GM23338 (cell line): ENCODE results near the gene ATG9A. TPM values are rescaled to one million over a fixed set of nuclear protein-coding genes. Genes with fewer than 3 reads are reported as not detected.

Experiments
- CREB1 ChIP-seq: fragments of 250-450 bp; sonication (Bioruptor Pico); IDR thresholded peaks from 2 replicates; pipeline ENCODE4 v1.5.0; 2020; ENCODE audit warnings: low read depth, mild to moderate bottlenecking, moderate library complexity
- ETS1 ChIP-seq: IDR thresholded peaks from 2 replicates; pipeline ENCODE4 v1.6.1; 2016; ENCODE audit warnings: antibody characterized with exemption
- EZH2 ChIP-seq: fragments of 200-600 bp; sonication (generic); IDR thresholded peaks from one replicate; pipeline ENCODE4 v1.8.0; 2017; ENCODE audit warnings: antibody characterized with exemption, mild to moderate bottlenecking, low read depth; ENCODE audit not compliant: unreplicated experiment
- JUNB ChIP-seq: IDR thresholded peaks from one replicate; pipeline ENCODE4 v1.6.1; 2016; ENCODE audit warnings: antibody characterized with exemption; ENCODE audit not compliant: unreplicated experiment
- POLR2AphosphoS5 ChIP-seq: IDR thresholded peaks from 2 replicates; pipeline ENCODE4 v1.6.1; 2016; ENCODE audit warnings: antibody characterized with exemption, low read depth
- STAT1 ChIP-seq: IDR thresholded peaks from one replicate; pipeline ENCODE4 v1.6.1; 2016; ENCODE audit warnings: antibody characterized with exemption; ENCODE audit not compliant: unreplicated experiment
- ZNF114 ChIP-seq: fragments of 250-450 bp; sonication (Bioruptor Pico); IDR thresholded peaks from 2 replicates; pipeline ENCODE4 v1.5.0; 2020; ENCODE audit warnings: mild to moderate bottlenecking, moderate library complexity
- polyA plus RNA-seq: library from polyadenylated mRNA; unstranded; fragments of >200 nt; fragmentation: Nextera tagmentation; extraction: Ambion mirVana; gene quantifications from 2 replicates; pipeline ENCODE4 v1.2.1, GENCODE V29; 2016
- total RNA-seq: library from RNA; depleted of rRNA; stranded (reverse); fragments of >200 nt; shearing (Covaris generic); gene quantifications from 2 replicates; pipeline ENCODE4 v1.2.3, GENCODE V29; 2014
- TF ChIP-seq, protein P1 (sequence below): fragments of 250-450 bp; sonication (Bioruptor Pico); IDR thresholded peaks from 2 replicates; pipeline ENCODE4 v1.5.0; 2020; ENCODE audit warnings: mild to moderate bottlenecking, moderate library complexity
- TF ChIP-seq, protein P2 (sequence below): IDR thresholded peaks from one replicate; pipeline ENCODE4 v1.6.1; 2018; ENCODE audit warnings: antibody characterized with exemption; ENCODE audit not compliant: unreplicated experiment

Gene ATG9A
- total and polyA plus RNA-seq, 2 experiments from 2014 or later = 20.7 to 54.2 TPM

DNA sequence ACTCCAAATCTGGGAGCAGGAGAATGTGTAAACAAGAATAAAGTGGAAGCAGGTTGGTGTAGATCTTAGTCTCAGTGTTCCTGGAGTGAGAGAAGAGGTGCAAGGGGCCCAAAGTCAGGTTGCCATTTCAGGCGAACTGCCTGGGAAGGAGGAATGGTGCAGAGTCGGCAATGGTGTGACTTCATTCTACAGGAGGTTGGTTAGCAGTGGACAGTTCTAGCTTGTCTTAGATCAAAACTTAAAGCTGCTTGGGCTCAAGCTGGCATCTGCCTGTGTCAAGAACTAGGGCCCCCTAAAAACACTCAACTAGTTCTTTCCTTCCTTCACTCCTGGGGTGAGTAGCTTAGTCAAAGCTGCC, 19.4 kb upstream of the ATG9A start (continued):
- TF ChIP-seq, protein P1, sequence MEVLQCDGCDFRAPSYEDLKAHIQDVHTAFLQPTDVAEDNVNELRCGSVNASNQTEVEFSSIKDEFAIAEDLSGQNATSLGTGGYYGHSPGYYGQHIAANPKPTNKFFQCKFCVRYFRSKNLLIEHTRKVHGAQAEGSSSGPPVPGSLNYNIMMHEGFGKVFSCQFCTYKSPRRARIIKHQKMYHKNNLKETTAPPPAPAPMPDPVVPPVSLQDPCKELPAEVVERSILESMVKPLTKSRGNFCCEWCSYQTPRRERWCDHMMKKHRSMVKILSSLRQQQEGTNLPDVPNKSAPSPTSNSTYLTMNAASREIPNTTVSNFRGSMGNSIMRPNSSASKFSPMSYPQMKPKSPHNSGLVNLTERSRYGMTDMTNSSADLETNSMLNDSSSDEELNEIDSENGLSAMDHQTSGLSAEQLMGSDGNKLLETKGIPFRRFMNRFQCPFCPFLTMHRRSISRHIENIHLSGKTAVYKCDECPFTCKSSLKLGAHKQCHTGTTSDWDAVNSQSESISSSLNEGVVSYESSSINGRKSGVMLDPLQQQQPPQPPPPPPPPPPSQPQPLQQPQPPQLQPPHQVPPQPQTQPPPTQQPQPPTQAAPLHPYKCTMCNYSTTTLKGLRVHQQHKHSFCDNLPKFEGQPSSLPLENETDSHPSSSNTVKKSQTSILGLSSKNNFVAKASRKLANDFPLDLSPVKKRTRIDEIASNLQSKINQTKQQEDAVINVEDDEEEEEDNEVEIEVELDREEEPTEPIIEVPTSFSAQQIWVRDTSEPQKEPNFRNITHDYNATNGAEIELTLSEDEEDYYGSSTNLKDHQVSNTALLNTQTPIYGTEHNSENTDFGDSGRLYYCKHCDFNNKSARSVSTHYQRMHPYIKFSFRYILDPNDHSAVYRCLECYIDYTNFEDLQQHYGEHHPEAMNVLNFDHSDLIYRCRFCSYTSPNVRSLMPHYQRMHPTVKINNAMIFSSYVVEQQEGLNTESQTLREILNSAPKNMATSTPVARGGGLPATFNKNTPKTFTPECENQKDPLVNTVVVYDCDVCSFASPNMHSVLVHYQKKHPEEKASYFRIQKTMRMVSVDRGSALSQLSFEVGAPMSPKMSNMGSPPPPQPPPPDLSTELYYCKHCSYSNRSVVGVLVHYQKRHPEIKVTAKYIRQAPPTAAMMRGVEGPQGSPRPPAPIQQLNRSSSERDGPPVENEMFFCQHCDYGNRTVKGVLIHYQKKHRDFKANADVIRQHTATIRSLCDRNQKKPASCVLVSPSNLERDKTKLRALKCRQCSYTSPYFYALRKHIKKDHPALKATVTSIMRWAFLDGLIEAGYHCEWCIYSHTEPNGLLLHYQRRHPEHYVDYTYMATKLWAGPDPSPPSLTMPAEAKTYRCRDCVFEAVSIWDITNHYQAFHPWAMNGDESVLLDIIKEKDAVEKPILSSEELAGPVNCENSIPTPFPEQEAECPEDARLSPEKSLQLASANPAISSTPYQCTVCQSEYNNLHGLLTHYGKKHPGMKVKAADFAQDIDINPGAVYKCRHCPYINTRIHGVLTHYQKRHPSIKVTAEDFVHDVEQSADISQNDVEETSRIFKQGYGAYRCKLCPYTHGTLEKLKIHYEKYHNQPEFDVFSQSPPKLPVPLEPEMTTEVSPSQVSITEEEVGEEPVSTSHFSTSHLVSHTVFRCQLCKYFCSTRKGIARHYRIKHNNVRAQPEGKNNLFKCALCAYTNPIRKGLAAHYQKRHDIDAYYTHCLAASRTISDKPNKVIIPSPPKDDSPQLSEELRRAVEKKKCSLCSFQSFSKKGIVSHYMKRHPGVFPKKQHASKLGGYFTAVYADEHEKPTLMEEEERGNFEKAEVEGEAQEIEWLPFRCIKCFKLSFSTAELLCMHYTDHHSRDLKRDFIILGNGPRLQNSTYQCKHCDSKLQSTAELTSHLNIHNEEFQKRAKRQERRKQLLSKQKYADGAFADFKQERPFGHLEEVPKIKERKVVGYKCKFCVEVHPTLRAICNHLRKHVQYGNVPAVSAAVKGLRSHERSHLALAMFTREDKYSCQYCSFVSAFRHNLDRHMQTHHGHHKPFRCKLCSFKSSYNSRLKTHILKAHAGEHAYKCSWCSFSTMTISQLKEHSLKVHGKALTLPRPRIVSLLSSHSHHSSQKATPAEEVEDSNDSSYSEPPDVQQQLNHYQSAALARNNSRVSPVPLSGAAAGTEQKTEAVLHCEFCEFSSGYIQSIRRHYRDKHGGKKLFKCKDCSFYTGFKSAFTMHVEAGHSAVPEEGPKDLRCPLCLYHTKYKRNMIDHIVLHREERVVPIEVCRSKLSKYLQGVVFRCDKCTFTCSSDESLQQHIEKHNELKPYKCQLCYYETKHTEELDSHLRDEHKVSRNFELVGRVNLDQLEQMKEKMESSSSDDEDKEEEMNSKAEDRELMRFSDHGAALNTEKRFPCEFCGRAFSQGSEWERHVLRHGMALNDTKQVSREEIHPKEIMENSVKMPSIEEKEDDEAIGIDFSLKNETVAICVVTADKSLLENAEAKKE (CRISPR knock-in tag) = no peak
- TF ChIP-seq STAT1 (no peak), CREB1 (CRISPR knock-in tag) (no peak), JUNB (no peak), EZH2 (no peak), ETS1 (no peak), ZNF114 (no peak), POLR2AphosphoS5 (no peak)
- TF ChIP-seq, protein P2, sequence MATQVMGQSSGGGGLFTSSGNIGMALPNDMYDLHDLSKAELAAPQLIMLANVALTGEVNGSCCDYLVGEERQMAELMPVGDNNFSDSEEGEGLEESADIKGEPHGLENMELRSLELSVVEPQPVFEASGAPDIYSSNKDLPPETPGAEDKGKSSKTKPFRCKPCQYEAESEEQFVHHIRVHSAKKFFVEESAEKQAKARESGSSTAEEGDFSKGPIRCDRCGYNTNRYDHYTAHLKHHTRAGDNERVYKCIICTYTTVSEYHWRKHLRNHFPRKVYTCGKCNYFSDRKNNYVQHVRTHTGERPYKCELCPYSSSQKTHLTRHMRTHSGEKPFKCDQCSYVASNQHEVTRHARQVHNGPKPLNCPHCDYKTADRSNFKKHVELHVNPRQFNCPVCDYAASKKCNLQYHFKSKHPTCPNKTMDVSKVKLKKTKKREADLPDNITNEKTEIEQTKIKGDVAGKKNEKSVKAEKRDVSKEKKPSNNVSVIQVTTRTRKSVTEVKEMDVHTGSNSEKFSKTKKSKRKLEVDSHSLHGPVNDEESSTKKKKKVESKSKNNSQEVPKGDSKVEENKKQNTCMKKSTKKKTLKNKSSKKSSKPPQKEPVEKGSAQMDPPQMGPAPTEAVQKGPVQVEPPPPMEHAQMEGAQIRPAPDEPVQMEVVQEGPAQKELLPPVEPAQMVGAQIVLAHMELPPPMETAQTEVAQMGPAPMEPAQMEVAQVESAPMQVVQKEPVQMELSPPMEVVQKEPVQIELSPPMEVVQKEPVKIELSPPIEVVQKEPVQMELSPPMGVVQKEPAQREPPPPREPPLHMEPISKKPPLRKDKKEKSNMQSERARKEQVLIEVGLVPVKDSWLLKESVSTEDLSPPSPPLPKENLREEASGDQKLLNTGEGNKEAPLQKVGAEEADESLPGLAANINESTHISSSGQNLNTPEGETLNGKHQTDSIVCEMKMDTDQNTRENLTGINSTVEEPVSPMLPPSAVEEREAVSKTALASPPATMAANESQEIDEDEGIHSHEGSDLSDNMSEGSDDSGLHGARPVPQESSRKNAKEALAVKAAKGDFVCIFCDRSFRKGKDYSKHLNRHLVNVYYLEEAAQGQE = no peak
